GM10266 (cell line): ENCODE data around the gene SNX12.

Experiments used
- DNase-seq: peaks from one replicate; pipeline ENCODE4 v3.0.0; 2012; ENCODE audit errors: extremely low spot score
- CTCF ChIP-seq: IDR thresholded peaks from 2 replicates; pipeline ENCODE4 v1.5.1; 2012; ENCODE audit warnings: mild to moderate bottlenecking, low read depth; ENCODE audit not compliant: control insufficient read depth, insufficient read depth; ENCODE audit errors: missing control alignments

SNX12 gene

GRCh38 chrX:71017396-71017939, 50.7 kb downstream of the SNX12 start:
- TF ChIP-seq CTCF: no peak
- DNase-seq: no peak
